Fibroblast of mammary gland (primary cell): ENCODE results near the gene DCHS2.

ENCODE experiments used
- DNase-seq: peaks from one replicate; pipeline ENCODE4 v3.0.0-alpha.2; 2010; ENCODE audit warnings: low read depth
- H3K4me3 ChIP-seq: 2 replicates; pipeline ENCODE4 v1.5.1; 2011; ENCODE audit warnings: low read depth, mild to moderate bottlenecking, low read length, moderate library complexity; ENCODE audit not compliant: control insufficient read depth
- CTCF ChIP-seq: conservative IDR thresholded peaks from 2 replicates; pipeline ENCODE4 v1.5.1; 2011; ENCODE audit warnings: low read depth, low read length, inconsistent platforms; ENCODE audit not compliant: control insufficient read depth, insufficient read depth

Gene DCHS2

GRCh38 chr4:154384012-154384411 lies 107.6 kb downstream of the DCHS2 start:
- TF ChIP-seq CTCF: no peak
- no peak for DNase-seq
- H3K4me3 ChIP-seq: no peak overlapping the region

GRCh38 chr4:154376486-154376885 lies 115.1 kb downstream of the DCHS2 start:
- no peak overlapping the region for H3K4me3 ChIP-seq
- no peak for DNase-seq
- no peak for TF ChIP-seq CTCF

GRCh38 chr4:154368060-154368459 lies 123.5 kb downstream of the DCHS2 start:
- TF ChIP-seq CTCF: no peak
- no peak for DNase-seq
- H3K4me3 ChIP-seq: no peak overlapping the region

- TF ChIP-seq CTCF: no peak
- no peak for DNase-seq
- no peak overlapping the region for H3K4me3 ChIP-seq
These were observed 123.9 kb downstream of the DCHS2 start for GRCh38 chr4:154367659-154368058.

GRCh38 chr4:154366956-154367355 lies 124.6 kb downstream of the DCHS2 start:
- no peak overlapping the region for H3K4me3 ChIP-seq
- DNase-seq: no peak
- TF ChIP-seq CTCF: no peak

- H3K4me3 ChIP-seq: no peak overlapping the region
- no peak for TF ChIP-seq CTCF
- peak; percentile 24 for DNase-seq
These were observed 127.3 kb downstream of the DCHS2 start for GRCh38 chr4:154364066-154364845.

- no peak overlapping the region for H3K4me3 ChIP-seq
- no peak for DNase-seq
- no peak for TF ChIP-seq CTCF
These were observed 130.1 kb downstream of the DCHS2 start for GRCh38 chr4:154361450-154361849.
